GM12873 (cell line): Measurements from ENCODE around the gene TFAM.

ENCODE experiments used
- TF ChIP-seq, protein P1 (sequence below): IDR thresholded peaks from 2 replicates; pipeline ENCODE4 v1.5.1; 2012; ENCODE audit warnings: low read depth, mild to moderate bottlenecking, moderate library complexity, low read length, control low read depth; ENCODE audit not compliant: insufficient read depth; ENCODE audit errors: missing control alignments

Gene TFAM

DNA sequence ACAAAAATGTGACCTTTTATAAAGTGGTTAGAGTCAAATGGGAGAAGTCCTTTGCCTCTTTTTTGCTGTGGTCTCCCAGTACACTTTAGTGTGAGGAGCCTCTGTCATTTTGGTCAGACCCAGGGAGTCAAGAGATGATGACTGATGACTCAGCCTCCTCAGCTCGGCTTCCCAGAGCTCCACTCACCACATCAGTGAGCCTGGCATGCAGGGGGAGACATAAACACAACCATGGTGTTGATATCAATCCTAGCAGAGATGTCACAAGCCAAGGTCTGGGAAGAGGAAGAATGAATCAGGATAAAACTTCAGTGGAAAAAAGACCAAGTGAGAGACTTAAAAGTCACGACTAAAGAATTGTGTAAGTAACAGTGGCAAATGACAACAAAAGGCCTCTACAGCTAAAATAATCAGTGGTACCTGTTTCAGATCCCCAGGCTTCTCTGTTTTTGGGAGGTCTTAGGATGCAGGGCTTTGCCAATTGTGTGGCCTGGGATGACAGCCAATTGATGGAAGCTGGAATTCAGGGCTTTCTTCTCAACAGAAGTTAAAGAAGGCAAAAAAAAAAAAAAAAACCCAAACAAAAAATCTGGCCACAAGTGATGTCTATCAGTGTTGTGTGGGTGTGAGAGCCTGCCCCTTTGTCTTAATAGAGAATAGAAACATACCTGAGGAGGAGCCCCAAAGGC, 50.2 kb downstream of the TFAM start:
- TF ChIP-seq, protein P1, sequence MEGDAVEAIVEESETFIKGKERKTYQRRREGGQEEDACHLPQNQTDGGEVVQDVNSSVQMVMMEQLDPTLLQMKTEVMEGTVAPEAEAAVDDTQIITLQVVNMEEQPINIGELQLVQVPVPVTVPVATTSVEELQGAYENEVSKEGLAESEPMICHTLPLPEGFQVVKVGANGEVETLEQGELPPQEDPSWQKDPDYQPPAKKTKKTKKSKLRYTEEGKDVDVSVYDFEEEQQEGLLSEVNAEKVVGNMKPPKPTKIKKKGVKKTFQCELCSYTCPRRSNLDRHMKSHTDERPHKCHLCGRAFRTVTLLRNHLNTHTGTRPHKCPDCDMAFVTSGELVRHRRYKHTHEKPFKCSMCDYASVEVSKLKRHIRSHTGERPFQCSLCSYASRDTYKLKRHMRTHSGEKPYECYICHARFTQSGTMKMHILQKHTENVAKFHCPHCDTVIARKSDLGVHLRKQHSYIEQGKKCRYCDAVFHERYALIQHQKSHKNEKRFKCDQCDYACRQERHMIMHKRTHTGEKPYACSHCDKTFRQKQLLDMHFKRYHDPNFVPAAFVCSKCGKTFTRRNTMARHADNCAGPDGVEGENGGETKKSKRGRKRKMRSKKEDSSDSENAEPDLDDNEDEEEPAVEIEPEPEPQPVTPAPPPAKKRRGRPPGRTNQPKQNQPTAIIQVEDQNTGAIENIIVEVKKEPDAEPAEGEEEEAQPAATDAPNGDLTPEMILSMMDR: no peak

DNA sequence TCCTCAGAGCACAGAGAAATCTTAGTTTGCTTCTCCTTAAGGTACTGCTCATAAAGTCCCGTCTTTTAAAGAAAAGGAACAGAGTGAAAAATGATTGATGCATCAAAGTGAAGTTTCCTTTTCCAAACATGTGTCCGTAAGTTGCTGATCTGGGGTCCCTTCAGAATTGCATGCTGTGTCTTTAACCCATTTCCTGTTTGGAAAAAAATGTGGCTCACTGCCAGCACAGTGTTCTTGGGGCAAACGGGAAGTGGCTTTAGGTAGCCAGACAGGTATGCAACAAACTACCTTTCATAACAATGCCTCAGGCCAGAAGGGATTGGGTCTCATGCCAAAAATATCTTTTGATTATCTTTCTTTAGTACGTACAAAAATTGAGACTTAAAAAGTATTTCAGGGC, 50.9 kb downstream of the TFAM start:
- TF ChIP-seq, protein P1: no peak

DNA sequence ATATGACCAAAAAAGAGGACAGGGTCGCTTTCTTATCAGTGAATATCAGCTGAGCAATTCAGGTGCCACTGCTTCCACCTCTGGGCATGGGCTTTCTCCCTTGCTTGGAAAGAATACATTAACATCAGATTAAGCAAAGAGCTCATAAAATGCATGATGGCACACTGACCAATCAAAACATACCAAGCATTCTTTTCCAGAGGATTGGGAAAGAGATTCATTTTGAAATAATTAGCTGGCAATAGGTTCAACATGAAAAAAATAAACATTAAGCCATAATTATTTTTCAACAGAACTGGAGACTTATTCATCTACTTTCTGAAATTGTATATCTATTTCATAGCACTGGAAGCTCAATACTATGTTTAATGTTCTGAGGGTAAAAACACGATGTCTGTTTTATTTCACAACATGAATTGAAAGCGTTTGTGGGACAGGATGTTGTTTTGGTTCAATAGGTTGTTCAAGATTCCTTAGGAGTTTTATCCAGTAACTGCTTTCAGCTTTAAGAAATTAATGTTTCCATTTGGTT, 53.2 kb downstream of the TFAM start:
- TF ChIP-seq, protein P1: no peak

DNA sequence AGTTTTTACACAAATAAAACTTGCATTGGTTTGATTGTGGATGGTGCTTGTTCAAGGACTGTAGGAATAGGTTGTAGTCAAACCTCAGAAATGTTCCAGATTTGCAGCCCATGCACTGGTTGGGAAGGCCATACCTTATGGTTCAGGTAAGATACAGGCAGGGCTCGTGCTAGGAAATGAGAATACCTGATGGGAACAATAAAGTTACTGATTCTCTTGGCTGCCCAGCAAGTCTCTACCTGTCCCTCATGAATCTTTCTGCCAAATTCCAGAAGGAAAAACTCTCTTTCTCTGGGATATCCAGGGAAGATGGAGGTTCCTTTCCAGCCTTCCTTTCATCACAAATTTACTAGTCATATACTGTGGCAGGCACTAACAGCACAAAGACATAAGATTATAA, 53.8 kb downstream of the TFAM start:
- TF ChIP-seq, protein P1: no peak

DNA sequence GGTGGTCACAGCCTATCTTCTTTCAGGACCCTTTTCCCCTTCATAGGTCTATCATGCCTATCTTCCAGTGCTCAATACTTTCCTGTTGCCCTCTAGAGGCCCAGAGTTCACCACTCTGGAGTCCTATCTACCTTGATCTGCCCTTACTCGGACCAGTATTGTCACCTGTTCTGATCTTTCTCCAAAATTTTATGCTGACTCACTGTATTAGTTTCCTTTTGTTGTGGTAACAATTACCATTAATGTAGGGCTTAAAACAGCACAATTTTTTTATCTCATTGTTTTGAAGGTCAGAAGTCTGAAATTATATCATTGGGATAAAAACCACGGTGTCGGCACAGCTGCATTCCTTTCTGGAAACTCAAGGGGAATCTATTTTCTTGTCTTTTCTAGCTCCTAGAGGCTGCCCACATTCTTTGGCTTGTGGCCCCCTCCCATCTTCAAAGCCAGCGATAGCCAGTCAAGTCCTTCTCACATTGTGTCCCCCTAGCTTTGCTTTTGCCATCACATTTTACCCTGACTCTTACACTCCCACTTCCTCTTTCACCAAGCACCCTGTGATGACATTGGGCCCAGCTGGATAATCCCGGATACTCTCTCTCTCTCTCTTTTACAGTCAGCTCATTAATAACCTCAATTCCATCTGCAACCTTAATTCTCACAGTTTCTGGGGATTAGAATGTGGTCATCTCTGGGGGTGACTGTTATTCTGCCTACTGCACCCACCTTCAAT, 54.6 kb downstream of the TFAM start:
- TF ChIP-seq, protein P1: no peak

DNA sequence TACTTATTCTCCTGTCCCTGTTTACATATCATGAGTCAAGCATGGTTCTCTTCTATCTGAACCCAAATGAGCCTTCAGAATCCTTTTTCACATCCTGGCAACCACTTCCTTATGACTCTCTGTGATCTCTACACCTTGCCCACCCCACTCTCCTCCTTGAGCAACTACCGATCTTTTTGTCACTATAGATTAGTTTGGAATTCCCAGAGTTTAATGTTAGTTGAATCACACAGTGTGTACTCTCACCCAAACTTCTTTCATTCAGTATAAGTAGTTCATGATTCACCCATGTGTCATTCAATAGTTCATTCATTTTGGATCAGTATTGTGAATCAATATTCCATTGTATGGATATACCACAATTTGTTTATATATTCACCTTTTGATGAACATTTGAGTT, 55.3 kb downstream of the TFAM start:
- TF ChIP-seq, protein P1: no peak

DNA sequence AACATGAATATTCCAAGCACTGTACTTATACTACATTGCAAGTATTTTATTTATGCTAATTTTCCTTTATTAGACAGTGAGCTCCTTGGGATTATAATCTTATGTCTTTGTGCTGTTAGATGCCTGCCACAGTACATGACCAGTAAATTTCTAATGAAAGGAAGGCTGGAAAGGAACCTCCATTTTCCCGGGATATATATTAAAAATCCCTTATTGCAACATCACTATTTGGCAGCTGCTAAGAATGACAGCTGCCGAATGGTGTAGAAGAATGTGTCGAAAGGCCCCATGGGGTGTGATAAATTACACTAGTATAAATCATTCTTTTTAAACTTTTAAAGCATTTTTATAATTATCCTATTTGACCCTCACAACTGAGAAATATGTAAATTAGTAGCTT, 59.1 kb downstream of the TFAM start:
- TF ChIP-seq, protein P1: no peak
